Activated gamma-delta T cell treated with Interleukin-2 at 50 U/mL for 16 hours (primary cell): ENCODE results near the gene CDC25A.

Experiments
- DNase-seq: peaks from one replicate; pipeline ENCODE4 v3.0.0-alpha.2; 2020

CDC25A gene

DNA sequence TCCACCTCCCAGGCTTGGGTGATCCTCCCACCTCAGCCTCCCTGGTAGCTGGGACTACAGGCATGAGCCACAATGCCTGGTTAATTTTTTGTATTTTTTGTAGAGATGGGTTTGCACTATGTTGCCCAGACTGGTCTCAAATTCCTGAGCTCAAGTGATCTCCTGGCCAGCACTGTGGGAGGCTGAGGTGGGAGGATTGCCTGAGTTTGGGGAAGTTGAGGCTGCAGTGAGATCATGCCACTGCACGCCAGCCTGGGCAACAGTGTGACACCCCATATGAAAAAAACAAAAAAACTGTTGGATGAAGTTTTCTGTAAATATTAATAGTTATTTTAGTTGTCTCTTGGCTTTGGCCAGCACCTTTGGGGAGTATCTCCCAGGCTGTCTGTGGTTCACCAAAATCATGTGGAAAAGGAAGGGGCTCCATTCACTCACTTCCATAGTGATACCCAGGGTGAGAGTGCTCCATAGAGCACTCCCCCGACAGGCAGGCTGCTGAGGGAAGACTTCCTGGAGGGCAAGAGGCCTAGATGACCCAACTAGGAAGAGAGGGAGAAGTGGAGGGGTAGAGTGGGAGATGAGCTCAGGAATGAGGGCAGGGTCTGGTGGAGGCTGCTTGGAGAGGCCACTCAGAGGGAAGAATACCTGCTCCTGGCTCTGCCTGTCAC lies 47.1 kb downstream of the CDC25A start:
- DNase-seq: no peak

DNA sequence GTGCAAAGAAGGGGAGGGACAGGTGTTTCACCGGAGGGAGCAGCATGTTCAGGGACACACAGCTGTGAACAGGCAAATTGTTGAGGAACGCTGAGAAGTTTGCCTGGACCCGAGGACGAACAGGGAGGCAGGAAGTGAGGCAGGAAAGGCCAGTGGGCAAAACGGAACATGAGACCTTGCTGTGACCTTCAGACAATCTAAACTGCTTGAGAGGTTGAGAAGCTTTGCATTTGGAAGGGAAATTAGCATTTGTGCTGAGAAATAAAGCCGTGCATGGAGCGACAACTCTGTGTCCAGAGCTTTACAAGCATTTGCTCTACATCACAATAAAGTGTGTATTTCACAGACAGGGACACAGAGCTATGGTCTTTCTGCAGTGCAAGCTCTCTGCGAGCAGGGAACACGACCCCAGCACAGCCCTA lies 47.9 kb downstream of the CDC25A start:
- DNase-seq: no peak

DNA sequence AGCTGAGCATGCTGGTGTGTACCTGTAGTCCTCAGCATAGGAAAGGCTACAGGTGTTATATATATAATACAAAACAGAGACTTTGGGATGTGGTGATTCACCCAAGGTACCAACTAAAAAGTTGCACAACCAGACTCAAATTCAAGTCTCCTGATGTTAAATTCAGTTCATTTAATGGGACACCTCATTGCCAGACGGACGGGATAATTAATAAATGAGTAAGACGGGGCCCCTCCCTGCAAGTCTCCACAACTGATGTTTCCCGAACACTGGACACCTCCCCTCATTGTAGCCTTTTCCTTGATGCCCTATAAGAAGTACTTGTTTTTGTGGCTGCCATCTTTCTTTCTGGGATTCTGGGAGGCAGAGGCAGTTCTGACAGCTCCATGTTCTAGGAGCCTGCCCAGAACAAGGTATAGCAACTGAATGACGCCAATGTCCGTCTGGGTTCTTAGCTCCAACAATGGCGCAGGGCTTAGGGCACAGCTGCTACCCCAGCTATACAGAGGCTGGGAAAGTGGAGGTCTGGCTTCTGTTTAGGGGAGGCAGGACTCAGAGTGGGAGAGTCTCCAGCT lies 50.7 kb downstream of the CDC25A start:
- DNase-seq: no peak

DNA sequence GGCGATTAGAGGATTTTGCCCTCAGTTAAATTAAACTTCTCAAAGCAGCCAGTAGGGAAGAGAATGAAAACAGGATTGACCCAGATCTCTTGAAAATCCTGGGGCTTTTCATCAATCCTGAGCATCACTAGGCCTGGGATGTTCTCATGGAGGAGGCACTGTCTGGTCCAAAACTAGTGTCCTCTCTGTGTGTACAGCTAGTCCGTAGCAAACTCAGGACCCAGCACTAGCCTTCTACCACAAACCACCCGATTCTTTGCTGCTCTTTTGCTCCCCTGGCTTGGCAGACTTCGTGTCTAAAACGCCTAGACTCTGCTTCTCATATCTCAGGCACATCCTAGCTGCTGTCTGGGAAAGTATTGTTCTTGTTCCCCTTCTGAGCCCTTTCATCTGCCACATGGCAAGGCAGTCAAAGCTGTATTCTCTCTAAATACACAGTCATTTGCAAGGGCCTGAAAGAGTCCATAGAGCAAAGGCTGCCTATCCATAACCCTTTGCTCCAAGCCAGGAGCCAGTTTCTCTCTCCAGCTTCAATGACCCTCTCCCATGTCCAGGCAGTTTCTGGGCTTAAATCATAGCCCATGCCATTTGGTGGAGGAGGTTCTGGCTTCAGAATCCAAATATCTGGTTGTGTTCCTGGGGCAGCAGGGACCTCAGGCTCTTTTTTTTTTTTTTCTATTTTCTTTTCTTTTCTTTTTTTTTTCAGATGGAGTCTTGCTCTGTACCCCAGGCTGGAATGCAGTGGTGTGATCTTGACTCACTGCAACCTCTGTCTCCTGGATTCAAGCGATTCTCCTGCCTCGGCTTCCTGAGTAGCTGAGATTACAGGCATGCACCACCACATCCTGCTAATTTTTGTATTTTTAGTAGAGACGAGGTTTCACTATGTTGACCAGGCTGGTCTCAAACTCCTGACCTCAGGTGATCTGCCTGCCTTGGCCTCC lies 52.4 kb downstream of the CDC25A start:
- no peak for DNase-seq

DNA sequence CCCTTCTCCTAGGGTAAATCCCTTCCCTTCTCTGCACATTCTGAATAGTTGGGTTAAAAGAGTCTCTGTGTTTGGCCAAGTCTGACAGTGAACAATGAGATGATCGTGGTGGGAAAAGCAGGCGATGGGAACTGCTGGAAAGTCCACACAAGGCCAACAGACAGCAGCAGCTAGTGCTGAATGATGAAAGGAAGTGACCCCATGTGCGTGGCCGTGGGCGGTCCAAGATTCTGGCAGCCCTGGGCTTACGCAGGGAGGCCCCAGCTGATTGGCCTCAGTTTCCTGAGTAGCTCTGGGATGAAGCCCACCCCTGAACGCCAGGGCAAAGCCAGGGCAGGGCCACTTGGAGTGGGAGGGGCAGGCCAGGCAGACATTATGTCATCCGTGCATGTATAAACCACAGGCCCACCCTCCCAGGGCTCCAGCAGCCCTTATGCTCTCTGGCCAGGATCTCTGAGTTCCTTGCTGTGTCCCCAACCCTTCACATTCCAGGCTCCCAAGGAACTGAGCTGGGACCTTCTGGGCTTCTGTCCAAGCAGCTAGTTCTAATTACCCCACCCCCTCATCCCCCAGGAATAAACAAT lies 57.8 kb downstream of the CDC25A start:
- no peak for DNase-seq

DNA sequence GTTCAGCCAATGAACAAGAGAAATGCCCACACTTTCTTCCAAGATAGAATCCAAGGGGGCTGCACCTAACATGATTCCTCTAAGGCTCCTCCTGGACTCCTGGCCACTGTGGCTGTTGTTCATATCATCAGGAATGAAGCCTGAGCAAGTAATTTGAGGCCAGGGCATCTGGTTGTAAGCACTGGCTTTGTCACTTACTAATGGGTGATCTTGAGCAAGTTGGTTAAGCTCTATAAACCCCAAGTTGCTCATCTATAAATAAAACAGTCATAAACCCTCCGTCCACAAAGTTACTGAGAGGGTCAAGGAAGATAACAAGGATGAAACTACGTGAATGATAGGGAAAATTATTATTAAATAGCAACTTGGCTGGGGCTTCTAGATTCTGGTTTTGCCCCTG lies 58.3 kb downstream of the CDC25A start:
- no peak for DNase-seq

DNA sequence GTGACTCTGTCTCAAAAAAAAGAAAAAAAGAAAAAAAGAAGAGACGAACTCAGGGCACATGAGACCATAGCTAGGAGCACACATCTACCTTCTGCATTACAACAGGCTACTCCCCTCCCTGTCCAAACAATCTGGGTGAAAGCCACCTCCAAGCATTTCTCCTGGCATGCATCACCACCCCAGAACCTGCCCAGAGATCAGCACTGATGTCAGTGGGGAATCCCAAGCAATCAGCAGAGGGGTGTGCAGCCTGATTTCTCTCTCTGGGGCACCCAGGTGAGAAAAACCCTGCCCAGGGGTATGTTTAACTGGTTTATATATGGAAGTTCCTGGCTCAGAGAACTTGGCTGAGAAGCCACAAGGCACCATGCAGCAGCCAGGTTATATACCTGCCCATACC lies 59.4 kb downstream of the CDC25A start:
- no peak for DNase-seq

DNA sequence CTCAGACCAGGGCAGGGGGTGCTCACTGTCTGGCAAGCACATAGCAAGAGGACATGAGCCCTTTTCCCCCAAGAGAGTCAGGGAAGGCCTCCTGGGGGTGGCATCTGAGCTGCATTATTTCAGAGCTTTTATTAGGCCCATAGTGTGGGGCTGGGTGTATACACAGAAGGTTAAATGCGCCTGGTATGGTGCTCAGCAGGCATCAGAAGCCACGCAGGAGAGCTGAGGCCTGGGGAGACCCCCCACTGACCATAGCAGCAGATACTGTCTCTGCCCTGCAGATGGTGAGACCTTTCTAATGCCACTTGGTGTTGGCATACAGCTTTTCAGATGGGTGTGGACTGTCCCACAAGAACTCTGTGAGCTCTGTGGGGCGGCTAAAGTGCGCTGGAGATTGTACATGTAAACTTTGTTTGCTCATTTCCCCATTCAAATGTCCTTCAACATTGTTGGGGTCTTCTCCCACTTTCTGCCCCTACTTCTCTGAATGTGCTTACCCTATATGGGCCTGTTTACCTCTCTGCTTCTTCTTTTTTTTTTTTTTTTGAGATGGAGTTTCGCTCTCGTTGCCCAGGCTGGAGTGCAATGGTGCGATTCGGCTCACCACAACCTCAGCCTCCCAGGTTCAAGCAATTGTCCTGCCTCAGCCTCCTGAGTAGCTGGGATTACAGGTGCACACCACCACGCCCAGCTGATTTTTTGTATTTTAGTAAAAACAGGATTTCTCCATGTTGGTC lies 62.2 kb downstream of the CDC25A start:
- DNase-seq: no peak

DNA sequence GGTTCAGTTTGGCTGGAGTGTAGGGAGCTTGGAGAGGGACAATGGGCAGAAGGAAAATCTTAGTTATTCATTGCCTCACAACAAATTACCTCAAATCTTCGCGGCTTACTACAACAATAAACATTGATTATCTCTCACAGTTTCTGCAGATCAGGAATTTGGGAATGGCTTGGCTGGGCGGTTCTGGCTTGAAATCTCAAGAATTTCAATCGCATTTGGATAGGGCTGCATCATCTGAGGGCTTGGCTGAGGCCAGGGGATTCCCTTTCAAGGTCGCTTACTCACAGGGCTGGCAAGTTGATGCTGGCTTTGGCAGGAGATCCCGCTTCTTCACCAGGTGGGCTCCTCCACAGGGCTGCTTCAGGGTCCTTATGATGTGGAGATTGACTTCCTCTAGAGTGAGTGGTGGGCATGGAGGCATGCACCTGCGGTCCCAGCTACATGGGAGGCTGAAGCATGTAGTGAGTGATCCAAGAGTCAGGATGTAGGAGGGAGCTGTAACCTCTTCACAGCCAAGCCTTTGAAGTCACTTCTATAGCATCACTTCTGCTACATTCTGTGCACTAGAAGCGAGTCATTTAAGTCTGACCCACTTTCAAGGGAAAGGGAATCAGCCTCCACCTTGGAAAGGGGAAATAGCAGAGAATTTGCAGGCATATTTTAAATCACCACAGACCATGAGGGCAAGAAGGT lies 63.1 kb downstream of the CDC25A start:
- no peak for DNase-seq

DNA sequence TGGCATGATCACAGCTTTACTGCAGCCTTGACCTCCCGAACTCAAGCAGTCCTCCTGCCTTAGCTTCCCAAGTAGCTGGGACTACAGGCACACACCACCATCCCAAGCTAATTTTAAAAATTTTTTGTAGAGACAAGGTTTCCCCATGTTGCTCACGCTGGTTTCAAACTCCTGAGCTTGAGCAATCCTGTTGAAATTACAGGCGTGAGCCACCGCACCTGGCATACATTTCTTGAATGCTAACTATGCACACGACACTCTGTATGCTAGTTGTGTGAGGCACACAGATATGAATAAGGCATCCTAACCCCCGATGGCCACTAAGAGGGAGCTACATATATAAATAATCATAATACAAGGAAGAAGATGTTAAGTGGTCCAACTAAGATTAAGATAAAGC lies 64.9 kb downstream of the CDC25A start:
- DNase-seq: no peak

DNA sequence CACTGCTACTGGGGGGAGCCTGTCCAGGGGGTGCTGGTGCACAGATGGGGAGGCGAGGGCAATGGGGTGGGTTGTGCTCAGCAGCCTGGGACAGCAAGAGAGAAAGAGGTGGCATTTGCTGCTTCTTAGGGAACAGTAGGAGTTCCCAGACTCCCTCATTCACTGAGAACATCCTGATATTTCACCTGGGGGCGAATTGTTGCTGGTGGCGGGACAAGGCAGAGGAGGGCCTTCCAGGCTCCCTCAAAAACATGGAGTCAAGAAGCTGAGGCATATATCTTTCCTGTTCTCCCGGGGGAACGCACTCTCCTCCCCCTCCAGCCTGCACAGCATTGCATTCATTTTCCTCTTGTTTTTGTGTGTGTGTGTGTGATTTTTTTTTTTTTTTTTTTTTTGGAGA lies 65.7 kb downstream of the CDC25A start:
- DNase-seq: no peak

DNA sequence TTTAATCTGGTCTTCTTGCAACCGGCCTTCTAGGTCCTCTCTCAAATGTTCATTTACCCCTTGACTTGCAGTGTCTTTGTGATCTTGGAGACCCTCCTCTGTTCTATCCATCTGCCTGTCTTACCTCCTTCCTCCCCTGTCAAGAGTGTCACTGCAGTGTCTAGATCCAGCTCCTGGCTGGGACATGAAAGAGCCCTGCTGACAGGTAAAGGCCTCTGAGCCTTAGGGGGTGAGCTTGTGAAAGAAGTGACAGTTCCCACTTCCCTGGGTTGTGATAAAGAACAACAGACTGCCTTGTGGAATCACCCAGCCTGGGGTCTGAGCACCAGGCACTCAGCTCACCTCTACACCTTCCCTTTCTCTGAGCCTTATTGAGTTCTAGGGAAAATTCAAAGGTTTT lies 68.0 kb downstream of the CDC25A start:
- DNase-seq: no peak

DNA sequence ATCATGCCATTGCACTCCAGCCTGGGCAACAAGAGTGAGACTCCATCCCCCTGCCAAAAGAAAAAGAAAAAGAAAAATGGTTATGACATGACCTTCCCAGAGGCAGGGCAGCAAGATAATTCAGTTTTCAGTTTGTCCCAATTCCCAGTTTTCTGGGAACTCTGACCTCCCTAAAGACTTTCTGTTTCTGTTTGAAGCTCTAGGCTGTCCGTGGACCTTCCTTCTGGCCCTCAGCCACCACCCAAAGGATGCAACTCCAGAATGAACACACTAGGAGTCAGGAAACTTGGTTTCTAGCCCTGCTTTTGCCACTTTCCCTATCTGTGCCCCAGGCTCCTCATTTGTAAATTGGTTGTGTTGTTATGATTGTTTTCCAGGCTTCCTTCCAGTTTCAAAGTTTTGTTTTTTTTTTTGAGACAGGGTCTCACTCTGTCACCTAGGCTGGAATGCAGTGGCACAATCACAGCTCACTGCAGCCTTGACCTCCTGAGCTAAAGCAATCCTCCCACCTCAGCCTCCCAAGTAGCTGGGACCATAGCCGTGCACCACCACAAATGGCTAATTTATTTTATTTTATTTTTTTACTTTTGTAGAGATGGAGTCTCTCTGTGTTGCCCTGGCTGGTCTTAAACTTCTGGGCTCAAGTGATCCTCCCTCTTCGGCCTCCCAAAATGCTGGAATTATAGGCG lies 68.6 kb downstream of the CDC25A start:
- DNase-seq: no peak

DNA sequence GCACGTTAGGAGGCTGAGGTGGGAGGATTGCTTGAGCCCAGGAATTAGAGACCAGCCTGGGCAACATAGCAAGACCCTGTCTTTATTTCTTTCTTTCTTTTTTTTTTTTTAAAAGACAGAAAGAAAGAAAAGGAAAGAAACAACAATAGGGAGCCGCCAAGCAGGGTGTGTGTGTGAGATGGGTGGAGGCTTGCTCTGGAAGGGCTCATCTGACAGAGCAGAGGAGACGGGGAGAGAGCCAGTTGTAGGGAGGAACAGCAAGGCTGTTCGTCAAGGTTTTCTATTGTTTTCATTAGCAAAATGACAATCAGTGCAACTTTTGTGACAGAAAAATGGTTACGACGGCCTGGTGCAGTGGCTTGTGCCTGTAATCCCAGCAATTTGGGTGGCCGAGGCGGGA lies 69.3 kb downstream of the CDC25A start:
- DNase-seq: no peak

DNA sequence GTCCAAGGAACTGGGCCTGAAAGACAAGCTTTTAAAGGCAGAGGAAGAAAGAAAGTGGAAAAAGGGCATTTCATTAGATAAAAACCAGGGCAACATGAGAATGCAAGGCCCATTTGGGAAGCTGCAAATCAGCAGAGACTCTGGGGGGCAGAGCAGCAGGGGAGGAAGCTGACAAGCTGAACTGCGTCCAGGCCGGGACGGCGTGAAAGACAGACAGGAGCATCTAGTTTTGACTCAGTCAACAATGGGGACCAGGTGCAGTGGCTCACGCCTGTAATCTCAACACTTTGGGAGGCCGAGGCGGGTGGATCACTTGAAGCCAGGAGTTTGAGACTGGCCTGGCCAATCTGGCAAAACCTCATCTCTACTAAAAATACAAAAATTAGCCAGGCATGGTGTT lies 69.9 kb downstream of the CDC25A start:
- no peak for DNase-seq

DNA sequence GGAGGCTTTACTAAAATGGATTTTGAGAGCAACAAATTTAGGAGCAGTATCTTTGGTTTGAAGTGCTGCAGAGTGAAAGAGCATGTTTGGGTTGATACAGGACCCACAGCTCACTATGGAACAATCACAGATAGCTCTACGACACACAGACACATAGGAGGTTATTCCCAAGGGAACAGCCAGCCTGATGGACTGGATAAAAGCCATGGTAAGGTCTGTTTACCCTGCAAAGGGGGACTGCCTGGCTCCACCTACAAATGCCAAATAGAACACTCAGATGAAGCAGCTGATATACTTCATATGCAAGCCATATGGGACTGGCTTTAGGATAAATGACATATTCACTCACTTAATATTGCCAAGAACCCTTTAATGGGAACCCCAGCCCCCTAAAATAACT lies 75.4 kb downstream of the CDC25A start:
- DNase-seq: no peak

DNA sequence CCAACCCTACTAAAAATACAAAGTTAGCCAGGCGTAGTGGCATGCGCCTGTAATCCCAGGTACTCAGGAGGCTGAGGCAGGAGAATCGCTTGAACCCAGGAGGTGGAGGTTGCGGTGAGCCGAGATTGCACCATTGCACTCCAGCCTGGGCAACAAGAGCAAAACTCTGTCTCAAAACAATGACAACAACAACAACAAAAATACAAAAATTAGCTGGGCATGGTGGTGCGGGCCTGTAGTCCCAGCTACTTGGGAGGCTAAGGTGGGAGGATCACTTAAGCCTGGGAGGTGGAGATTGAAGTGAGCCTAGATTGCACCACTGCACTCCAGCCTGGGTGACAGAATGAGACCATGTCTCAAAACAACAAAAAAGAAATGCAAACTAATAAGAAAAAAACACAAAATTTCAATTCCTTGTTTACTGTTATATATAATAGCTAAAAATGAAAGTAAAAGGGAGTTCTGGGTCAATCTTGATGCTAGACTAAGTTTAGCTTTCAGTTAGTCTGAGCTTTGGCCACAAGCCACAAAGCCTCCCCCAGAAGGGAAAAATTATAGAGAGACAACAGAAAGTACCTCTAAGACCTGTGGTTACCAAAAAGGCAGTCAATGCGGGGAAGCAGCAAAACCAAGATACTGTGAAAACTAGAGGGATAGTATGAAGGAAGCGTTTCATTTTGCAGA lies 76.0 kb downstream of the CDC25A start:
- peak; percentile 17 for DNase-seq

DNA sequence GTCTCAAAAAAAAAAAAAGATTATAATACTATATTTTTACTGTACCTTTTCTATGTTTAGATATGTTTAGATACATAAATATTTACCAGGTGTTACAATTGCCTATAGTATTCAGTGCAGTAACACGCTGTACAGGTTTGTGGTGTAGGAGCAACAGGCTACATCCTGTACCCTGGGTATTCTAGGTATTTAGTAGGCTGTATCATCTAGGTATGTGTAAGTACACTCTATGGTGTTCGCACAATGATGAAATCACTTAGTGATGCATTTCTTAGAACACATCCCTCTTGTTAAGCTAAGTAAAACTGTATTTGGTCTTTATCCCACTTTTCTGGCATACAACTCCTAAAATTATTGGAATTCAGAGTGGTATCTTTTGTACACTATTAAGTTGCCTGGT lies 77.8 kb downstream of the CDC25A start:
- no peak for DNase-seq

DNA sequence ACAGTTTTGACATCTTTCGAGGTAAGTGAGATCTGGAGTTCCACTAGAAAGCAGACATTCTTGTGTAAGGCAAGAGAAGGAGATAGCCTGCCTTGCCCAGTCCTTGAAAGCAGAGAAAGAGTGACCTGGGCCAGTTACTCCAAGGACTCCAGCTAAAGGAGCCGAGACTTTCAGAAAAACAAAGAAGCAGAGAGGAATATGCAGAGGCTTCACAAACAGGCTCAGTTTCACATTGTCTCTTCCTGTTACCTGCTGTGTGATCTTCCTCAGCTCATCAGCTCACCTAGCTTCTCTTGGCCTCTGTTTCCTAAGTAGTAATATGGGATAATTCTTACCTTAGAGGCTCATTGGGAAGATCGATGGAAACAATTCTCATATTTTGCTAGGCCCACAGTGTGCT lies 81.0 kb downstream of the CDC25A start:
- no peak for DNase-seq
